Esophagus squamous epithelium (tissue), 5 donors: Measurements from ENCODE around the gene KCNMB2. TPM values are rescaled to one million over a fixed set of nuclear protein-coding genes. Genes with fewer than 3 reads are reported as not detected.

Source experiments
- DNase-seq: peaks from one replicate; lab custom pipeline; 2025; lab: John Stamatoyannopoulos, UW
- H3K27ac ChIP-seq, 4 donors: fragments of 200-600 bp; sonication (generic); one replicate each; pipeline ENCODE4 v1.5.1; 2016 to 2019; ENCODE audit warnings: mild to moderate bottlenecking in 1 of 4
- H3K27me3 ChIP-seq, 4 donors: fragments of 200-600 bp; sonication (generic); 1 replicate in 3 of 4; 2 replicates in 1 of 4; pipeline versions ENCODE4 v1.5.1 to v1.6.0; 2017 to 2021; ENCODE audit warnings: antibody characterized with exemption in 1 of 4
- H3K36me3 ChIP-seq, 3 donors: fragments of 200-600 bp; sonication (generic); one replicate each; pipeline ENCODE4 v1.5.1; 2016 to 2019
- H3K4me1 ChIP-seq, 3 donors: fragments of 200-600 bp; sonication (generic); one replicate each; pipeline ENCODE4 v1.5.1; 2017 to 2019
- H3K4me3 ChIP-seq, 4 donors: fragments of 200-600 bp; sonication (generic); 1 replicate in 3 of 4; 2 replicates in 1 of 4; pipeline ENCODE4 v1.5.1; 2016 to 2019; ENCODE audit warnings: mild to moderate bottlenecking in 2 of 4, moderate library complexity in 1 of 4
- H3K9me3 ChIP-seq, 3 donors: fragments of 200-600 bp; sonication (generic); one replicate each; pipeline ENCODE4 v1.5.1; 2016 to 2019
- POLR2A ChIP-seq, 4 donors: fragments of 450-650 bp; IDR thresholded peaks; one replicate each; pipeline ENCODE4 v1.6.1; 2017; ENCODE audit warnings: antibody characterized with exemption in 4 of 4, mild to moderate bottlenecking in 4 of 4, moderate library complexity in 3 of 4
- WGBS, 2 donors: methylation state at CpG; one replicate each; pipeline ENCODE4 v1.1.5; 2018; 5-methylcytosine and 5-hydroxymethylcytosine counted together
- intact Hi-C: fragments of 100-400 bp; cut with DNase I; formaldehyde crosslinking; loops from one replicate; pipeline ENCODE4 v1.15.0; 2022
- total RNA-seq, 4 donors: library from RNA; depleted of rRNA; stranded (reverse); fragments of >200 nt; gene quantifications; one replicate each; pipeline ENCODE4 v1.1.0, GENCODE V29; 2016
- TF ChIP-seq, protein P1 (sequence below), 6 experiments: fragments of 450-650 bp in 4 of 6; fragments of 200-600 bp in 2 of 6; sonication (generic) in 2 of 6; IDR thresholded peaks; one replicate each; pipeline ENCODE4 v1.5.1; 2016 to 2019; ENCODE audit warnings: antibody characterized with exemption in 6 of 6, mild to moderate bottlenecking in 4 of 6, moderate library complexity in 4 of 6
- donor health status: DM: yes; HTN: yes; CAD: no.

KCNMB2 gene
- total RNA-seq, 4 donors from 2014 or later: 0.19 TPM; not detected in 3

DNA sequence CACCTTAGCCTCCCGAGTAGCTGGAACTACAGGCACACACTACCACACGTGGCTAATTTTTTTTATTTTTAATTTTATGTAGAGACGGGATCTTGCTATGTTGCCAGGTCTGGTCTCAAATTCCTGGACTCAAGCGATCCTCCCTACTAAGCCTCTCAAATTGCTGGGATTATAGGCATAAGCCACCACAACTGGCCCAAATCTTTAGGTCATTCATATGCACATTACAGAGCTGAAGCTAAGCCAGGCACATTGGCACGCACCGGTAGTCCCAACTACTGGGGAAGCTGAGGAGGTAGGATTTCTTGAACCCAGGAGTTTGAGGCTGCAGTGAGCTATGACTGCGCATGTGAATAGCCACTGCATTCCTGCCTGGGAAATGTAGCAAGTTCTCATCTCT is 269.5 kb downstream of the KCNMB2 start:
- no peak for DNase-seq
- intact Hi-C loops: no loop called here
- no peak overlapping the region for H3K27ac ChIP-seq
- WGBS, 2 donors: 86% methylated on average over 7 of the region's 7 CpGs
- H3K9me3 ChIP-seq: no peaks in the 10 kb centered on the region
- H3K4me3 ChIP-seq: no peak overlapping the region
- no peaks in the 10 kb centered on the region for H3K36me3 ChIP-seq
- TF ChIP-seq POLR2A (IDR thresholded peaks at IDR 0.05): no peak
- TF ChIP-seq, protein P1, sequence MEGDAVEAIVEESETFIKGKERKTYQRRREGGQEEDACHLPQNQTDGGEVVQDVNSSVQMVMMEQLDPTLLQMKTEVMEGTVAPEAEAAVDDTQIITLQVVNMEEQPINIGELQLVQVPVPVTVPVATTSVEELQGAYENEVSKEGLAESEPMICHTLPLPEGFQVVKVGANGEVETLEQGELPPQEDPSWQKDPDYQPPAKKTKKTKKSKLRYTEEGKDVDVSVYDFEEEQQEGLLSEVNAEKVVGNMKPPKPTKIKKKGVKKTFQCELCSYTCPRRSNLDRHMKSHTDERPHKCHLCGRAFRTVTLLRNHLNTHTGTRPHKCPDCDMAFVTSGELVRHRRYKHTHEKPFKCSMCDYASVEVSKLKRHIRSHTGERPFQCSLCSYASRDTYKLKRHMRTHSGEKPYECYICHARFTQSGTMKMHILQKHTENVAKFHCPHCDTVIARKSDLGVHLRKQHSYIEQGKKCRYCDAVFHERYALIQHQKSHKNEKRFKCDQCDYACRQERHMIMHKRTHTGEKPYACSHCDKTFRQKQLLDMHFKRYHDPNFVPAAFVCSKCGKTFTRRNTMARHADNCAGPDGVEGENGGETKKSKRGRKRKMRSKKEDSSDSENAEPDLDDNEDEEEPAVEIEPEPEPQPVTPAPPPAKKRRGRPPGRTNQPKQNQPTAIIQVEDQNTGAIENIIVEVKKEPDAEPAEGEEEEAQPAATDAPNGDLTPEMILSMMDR (IDR thresholded peaks at IDR 0.05): no peak
- H3K4me1 ChIP-seq: no peaks in the 10 kb centered on the region
- H3K27me3 ChIP-seq: no peaks in the 10 kb centered on the region

DNA sequence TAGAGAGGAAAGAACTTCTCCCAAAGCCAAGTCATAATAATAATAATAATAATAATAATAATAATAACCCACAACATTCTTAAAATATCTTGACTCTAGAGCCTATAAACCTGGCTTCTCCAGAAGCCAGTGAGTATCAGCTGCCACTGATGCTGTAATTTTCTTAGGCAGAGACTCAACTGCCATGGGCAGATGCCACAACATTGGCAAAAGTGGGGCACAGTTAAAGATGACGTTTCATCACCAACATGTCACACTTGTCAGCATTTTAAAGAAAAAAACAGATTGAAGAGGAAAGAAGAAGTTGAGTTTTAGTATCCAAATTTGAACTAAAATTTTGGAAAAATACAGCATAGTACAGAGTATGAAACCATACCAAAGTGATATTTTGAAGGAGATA is 270.4 kb downstream of the KCNMB2 start:
- WGBS, 2 donors: 67 to 80% methylated on average over 1 of the region's 1 CpG
- Histone ChIP-seq H3K27me3 (no peaks in the 10 kb centered on the region), H3K4me3 (no peak overlapping the region), H3K9me3 (no peaks in the 10 kb centered on the region), H3K27ac (no peak overlapping the region), H3K36me3 (no peaks in the 10 kb centered on the region), H3K4me1 (no peaks in the 10 kb centered on the region)
- DNase-seq: no peak
- TF ChIP-seq POLR2A (IDR thresholded peaks at IDR 0.05): no peak
- TF ChIP-seq, protein P1 (IDR thresholded peaks at IDR 0.05): no peak
- intact Hi-C loops: no loop called here

- Histone ChIP-seq H3K36me3 (no peaks in the 10 kb centered on the region), H3K4me3 (no peak overlapping the region), H3K27ac (no peak overlapping the region), H3K4me1 (no peaks in the 10 kb centered on the region), H3K9me3 (no peaks in the 10 kb centered on the region), H3K27me3 (no peaks in the 10 kb centered on the region)
- WGBS, 2 donors: 100% methylated on average over 1 of the region's 1 CpG
- TF ChIP-seq, protein P1 (IDR thresholded peaks at IDR 0.05): no peak
- TF ChIP-seq POLR2A (IDR thresholded peaks at IDR 0.05): no peak
- intact Hi-C loops: no loop called here
- no peak for DNase-seq
Observed at GRCh38 chr3:178807694-178808093, 271.5 kb downstream of the KCNMB2 start.

DNA sequence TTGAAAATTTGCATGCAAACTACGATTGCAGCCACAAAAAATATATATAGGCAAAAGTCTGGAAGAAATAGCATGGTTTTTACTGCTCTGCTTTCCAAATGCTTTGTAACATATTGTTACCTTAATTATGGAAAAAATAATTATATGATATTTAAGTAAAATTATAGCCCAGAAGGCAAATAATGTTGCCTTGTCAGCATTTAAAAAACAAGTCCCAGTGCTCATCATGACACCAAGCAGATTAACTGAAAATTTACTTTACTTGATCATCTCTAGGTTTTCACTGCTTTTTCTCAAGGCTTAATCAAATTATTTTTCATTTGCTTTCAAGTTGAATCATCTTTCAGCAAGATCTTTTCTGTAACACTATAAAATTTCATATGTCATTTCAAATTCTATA is 272.5 kb downstream of the KCNMB2 start:
- Histone ChIP-seq H3K4me1 (no peaks in the 10 kb centered on the region), H3K9me3 (no peaks in the 10 kb centered on the region), H3K27ac (no peak overlapping the region), H3K36me3 (no peaks in the 10 kb centered on the region), H3K27me3 (no peaks in the 10 kb centered on the region), H3K4me3 (no peak overlapping the region)
- DNase-seq: no peak
- TF ChIP-seq, protein P1 (IDR thresholded peaks at IDR 0.05): no peak
- intact Hi-C loops: no loop called here
- 52 to 82% methylated on average over 1 of the region's 1 CpG for WGBS, 2 donors

- H3K4me1 ChIP-seq: no peaks in the 10 kb centered on the region
- no peak for DNase-seq
- H3K36me3 ChIP-seq: no peaks in the 10 kb centered on the region
- no peaks in the 10 kb centered on the region for H3K9me3 ChIP-seq
- no peaks in the 10 kb centered on the region for H3K27me3 ChIP-seq
- WGBS, 2 donors: 41 to 50% methylated on average over 2 of the region's 2 CpGs
- intact Hi-C loops: no loop called here
- TF ChIP-seq, protein P1 (IDR thresholded peaks at IDR 0.05): no peak
- TF ChIP-seq POLR2A (IDR thresholded peaks at IDR 0.05): no peak
- H3K4me3 ChIP-seq: no peak overlapping the region
- H3K27ac ChIP-seq: no peak overlapping the region
Observed at GRCh38 chr3:178810181-178810580, 273.9 kb downstream of the KCNMB2 start.
